Immature natural killer cell (primary cell): ENCODE results near the gene RFNG. TPM values are rescaled to one million over a fixed set of nuclear protein-coding genes. Genes with fewer than 3 reads are reported as not detected.

Source experiments
- DNase-seq, 3 donors: peaks; one replicate each; pipeline ENCODE4 v3.0.0; 2022; ENCODE audit warnings: mixed read lengths in 1 of 3
- H3K27ac Mint-ChIP-seq, 6 donors: one replicate each; pipeline ENCODE4 v1.8.0; 2020; ENCODE audit warnings: mixed read lengths in 6 of 6, mild to moderate bottlenecking in 5 of 6, inconsistent platforms in 4 of 6, moderate library complexity in 3 of 6
- H3K27me3 Mint-ChIP-seq, 3 donors: one replicate each; pipeline ENCODE4 v1.8.0; 2020 to 2021; ENCODE audit warnings: low read depth in 3 of 3, mild to moderate bottlenecking in 3 of 3, mixed read lengths in 3 of 3, moderate library complexity in 3 of 3, inconsistent platforms in 1 of 3
- H3K36me3 Mint-ChIP-seq, 3 donors: one replicate each; pipeline ENCODE4 v1.8.0; 2020; ENCODE audit warnings: mixed read lengths in 3 of 3, inconsistent platforms in 2 of 3, mild to moderate bottlenecking in 2 of 3
- H3K4me1 Mint-ChIP-seq, 2 donors: one replicate each; pipeline ENCODE4 v1.8.0; 2020; ENCODE audit warnings: inconsistent platforms in 2 of 2, mild to moderate bottlenecking in 2 of 2, mixed read lengths in 2 of 2, moderate library complexity in 1 of 2
- H3K4me3 Mint-ChIP-seq, 5 donors: one replicate each; pipeline ENCODE4 v1.8.0; 2020; ENCODE audit warnings: mild to moderate bottlenecking in 5 of 5, mixed read lengths in 5 of 5, inconsistent platforms in 3 of 5, moderate library complexity in 3 of 5
- H3K9me3 Mint-ChIP-seq, 6 donors: one replicate each; pipeline ENCODE4 v1.8.0; 2020; ENCODE audit warnings: mild to moderate bottlenecking in 6 of 6, mixed read lengths in 6 of 6, inconsistent platforms in 4 of 6, moderate library complexity in 3 of 6
- polyA plus RNA-seq, 3 donors: library from polyadenylated mRNA; unstranded; fragments of 300-500 nt; fragmentation: Illumina TruSeq; gene quantifications; one replicate each; pipeline ENCODE4 v1.2.3, GENCODE V29; 2021

RFNG gene
- polyA plus RNA-seq, 3 donors from 2014 or later, result 2.2 to 3.7 (median 3.2) TPM

GRCh38 chr17:82021107-82021899 is 30.3 kb downstream of the RFNG start:
- no peaks in the 10 kb centered on the region for H3K36me3 Mint-ChIP-seq
- peak in 2 of 3 donors; percentile 17 to 20 for DNase-seq
- H3K27me3 Mint-ChIP-seq, result peaks cover 2 to 6% (median 5%) of the 10 kb centered on the region in 3 donors
- H3K27ac Mint-ChIP-seq, result peak overlapping the region in 5 of 6 donors; percentile 30 to 85 (median 53)
- H3K4me3 Mint-ChIP-seq, result peak overlapping the region; percentile 82 to 87 (median 83)
- peaks cover 15 to 20% of the 10 kb centered on the region in 2 donors for H3K4me1 Mint-ChIP-seq
- no peaks in the 10 kb centered on the region for H3K9me3 Mint-ChIP-seq

GRCh38 chr17:82020572-82021106 is 31.0 kb downstream of the RFNG start:
- Mint-ChIP-seq H3K4me3 (peak overlapping the region in 4 of 5 donors; percentile 21 to 82 (median 46)), H3K36me3 (no peaks in the 10 kb centered on the region), H3K4me1 (peaks cover 15 to 19% of the 10 kb centered on the region in 2 donors), H3K27ac (no peak overlapping the region), H3K9me3 (no peaks in the 10 kb centered on the region), H3K27me3 (peaks cover 2 to 6% (median 5%) of the 10 kb centered on the region in 3 donors)
- no peak for DNase-seq

- Mint-ChIP-seq H3K27me3 (peaks cover 2 to 5% (median 4%) of the 10 kb centered on the region in 3 donors), H3K9me3 (no peaks in the 10 kb centered on the region), H3K4me3 (no peak overlapping the region)
Measured at GRCh38 chr17:82019690-82020571, 31.7 kb downstream of the RFNG start.

GRCh38 chr17:82018989-82019689 is 32.5 kb downstream of the RFNG start:
- no peaks in the 10 kb centered on the region for H3K36me3 Mint-ChIP-seq
- H3K4me1 Mint-ChIP-seq, result peaks cover 15 to 18% of the 10 kb centered on the region in 2 donors
- H3K4me3 Mint-ChIP-seq, result no peak overlapping the region
- no peaks in the 10 kb centered on the region for H3K9me3 Mint-ChIP-seq
- DNase-seq, result no peak
- no peak overlapping the region for H3K27ac Mint-ChIP-seq
- H3K27me3 Mint-ChIP-seq, result peaks cover 2 to 5% (median 4%) of the 10 kb centered on the region in 3 donors

More at GRCh38 chr17:82019690-82020571, 31.7 kb downstream of the RFNG start:
- no peak overlapping the region for H3K27ac Mint-ChIP-seq
- H3K4me1 Mint-ChIP-seq, result peaks cover 15 to 19% of the 10 kb centered on the region in 2 donors
- peak; percentile 49 to 56 (median 55) for DNase-seq
- H3K36me3 Mint-ChIP-seq, result no peaks in the 10 kb centered on the region

- no peak overlapping the region for H3K27ac Mint-ChIP-seq
- no peaks in the 10 kb centered on the region for H3K36me3 Mint-ChIP-seq
- H3K4me1 Mint-ChIP-seq, result peaks cover 10 to 14% of the 10 kb centered on the region in 2 donors
- DNase-seq, result no peak
- H3K27me3 Mint-ChIP-seq, result peaks cover 2 to 5% (median 4%) of the 10 kb centered on the region in 3 donors
- no peaks in the 10 kb centered on the region for H3K9me3 Mint-ChIP-seq
- no peak overlapping the region for H3K4me3 Mint-ChIP-seq
Measured at GRCh38 chr17:82018152-82018988, 33.2 kb downstream of the RFNG start.

GRCh38 chr17:82017612-82018151 is 33.9 kb downstream of the RFNG start:
- H3K27ac Mint-ChIP-seq, result no peak overlapping the region
- no peak overlapping the region for H3K4me3 Mint-ChIP-seq
- H3K27me3 Mint-ChIP-seq, result peaks cover 2% of the 10 kb centered on the region in 3 donors
- no peak for DNase-seq
- no peaks in the 10 kb centered on the region for H3K36me3 Mint-ChIP-seq
- no peaks in the 10 kb centered on the region for H3K9me3 Mint-ChIP-seq
- peaks cover 10 to 12% of the 10 kb centered on the region in 2 donors for H3K4me1 Mint-ChIP-seq

- no peaks in the 10 kb centered on the region for H3K36me3 Mint-ChIP-seq
- no peak overlapping the region for H3K4me3 Mint-ChIP-seq
- H3K4me1 Mint-ChIP-seq, result peaks cover 8 to 10% of the 10 kb centered on the region in 2 donors
- H3K9me3 Mint-ChIP-seq, result no peaks in the 10 kb centered on the region
- H3K27me3 Mint-ChIP-seq, result peaks cover 2% of the 10 kb centered on the region in 3 donors
- no peak for DNase-seq
- H3K27ac Mint-ChIP-seq, result no peak overlapping the region
Measured at GRCh38 chr17:82016875-82017459, 34.6 kb downstream of the RFNG start.

GRCh38 chr17:82016061-82016874 is 35.3 kb downstream of the RFNG start:
- no peak for DNase-seq
- peaks cover 2% of the 10 kb centered on the region in 3 donors for H3K27me3 Mint-ChIP-seq
- H3K9me3 Mint-ChIP-seq, result no peaks in the 10 kb centered on the region
- H3K4me1 Mint-ChIP-seq, result peaks cover under 1 to 3% of the 10 kb centered on the region in 2 donors
- H3K36me3 Mint-ChIP-seq, result no peaks in the 10 kb centered on the region
- H3K4me3 Mint-ChIP-seq, result no peak overlapping the region
- no peak overlapping the region for H3K27ac Mint-ChIP-seq

GRCh38 chr17:82015311-82015971 is 36.2 kb downstream of the RFNG start:
- Mint-ChIP-seq H3K4me3 (no peak overlapping the region), H3K9me3 (no peaks in the 10 kb centered on the region), H3K27ac (no peak overlapping the region), H3K27me3 (peaks cover 0 to 2% (median 2%) of the 10 kb centered on the region in 3 donors), H3K4me1 (no peaks in the 10 kb centered on the region), H3K36me3 (no peaks in the 10 kb centered on the region)
- no peak for DNase-seq

- Mint-ChIP-seq H3K4me3 (no peak overlapping the region), H3K4me1 (no peaks in the 10 kb centered on the region), H3K9me3 (no peaks in the 10 kb centered on the region), H3K36me3 (no peaks in the 10 kb centered on the region), H3K27me3 (peaks cover 0 to 2% (median 2%) of the 10 kb centered on the region in 3 donors), H3K27ac (no peak overlapping the region)
- no peak for DNase-seq
Measured at GRCh38 chr17:82014971-82015310, 36.7 kb downstream of the RFNG start.

GRCh38 chr17:82014432-82014831 is 37.2 kb downstream of the RFNG start:
- H3K27ac Mint-ChIP-seq, result no peak overlapping the region
- no peaks in the 10 kb centered on the region for H3K4me1 Mint-ChIP-seq
- H3K36me3 Mint-ChIP-seq, result no peaks in the 10 kb centered on the region
- DNase-seq, result no peak
- H3K4me3 Mint-ChIP-seq, result no peak overlapping the region
- H3K9me3 Mint-ChIP-seq, result no peaks in the 10 kb centered on the region
- H3K27me3 Mint-ChIP-seq, result peaks cover 0 to 2% (median 2%) of the 10 kb centered on the region in 3 donors
